HG02840 (cell line): ENCODE data around the gene TTC24.

ENCODE experiments used
- ATAC-seq: cut with Tn5 transposase; IDR thresholded peaks from one replicate; pipeline ENCODE4 v1.9.1; 2021; ENCODE audit warnings: mild to moderate bottlenecking, moderate library complexity, moderate number of reproducible peaks; ENCODE audit not compliant: unreplicated experiment, low FRiP score

Gene TTC24

DNA sequence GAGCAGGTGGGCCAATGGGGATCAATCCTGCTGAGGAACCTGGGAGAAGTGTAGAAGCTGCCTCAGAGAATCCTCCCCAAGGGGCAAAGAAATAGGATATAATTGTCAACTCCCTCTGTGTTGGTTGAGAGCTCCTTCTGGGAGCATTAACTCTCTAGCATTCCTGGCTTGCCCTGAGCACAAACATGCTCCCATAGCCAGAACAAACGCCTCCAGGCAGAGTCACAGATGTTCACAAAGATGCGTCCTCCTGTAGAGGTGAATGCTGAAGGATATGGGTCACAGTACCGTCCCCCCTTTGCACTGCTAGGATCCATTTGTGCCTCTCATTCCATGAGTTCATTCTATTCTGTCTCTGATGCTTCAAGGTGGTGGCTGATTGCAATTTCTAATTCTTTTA lies 52.8 kb downstream of the TTC24 start:
- ATAC-seq = no peak
